GM21576 (cell line): Measurements from ENCODE around the gene CEP104.

ENCODE experiments used
- ATAC-seq: cut with Tn5 transposase; IDR thresholded peaks from one replicate; pipeline ENCODE4 v1.9.1; 2021; ENCODE audit warnings: mild to moderate bottlenecking, moderate library complexity; ENCODE audit not compliant: unreplicated experiment

The CEP104 gene

GRCh38 chr1:3779912-3780416 is 77.0 kb downstream of the CEP104 start:
- no peak for ATAC-seq

- no peak for ATAC-seq
Measured at GRCh38 chr1:3779265-3779911, 77.6 kb downstream of the CEP104 start.

GRCh38 chr1:3778590-3779264 is 78.3 kb downstream of the CEP104 start:
- ATAC-seq = no peak

GRCh38 chr1:3777647-3778589 is 79.1 kb downstream of the CEP104 start:
- ATAC-seq = no peak

GRCh38 chr1:3777078-3777547 is 79.9 kb downstream of the CEP104 start:
- no peak for ATAC-seq

- ATAC-seq = no peak
Measured at GRCh38 chr1:3776231-3776961, 80.6 kb downstream of the CEP104 start.

- ATAC-seq = no peak
Measured at GRCh38 chr1:3775490-3776230, 81.4 kb downstream of the CEP104 start.

- no peak for ATAC-seq
Measured at GRCh38 chr1:3774946-3775489, 82.0 kb downstream of the CEP104 start.

GRCh38 chr1:3774276-3774945 is 82.6 kb downstream of the CEP104 start:
- ATAC-seq = no peak

GRCh38 chr1:3773572-3774275 is 83.3 kb downstream of the CEP104 start:
- ATAC-seq = no peak

GRCh38 chr1:3772715-3773571 is 84.1 kb downstream of the CEP104 start, which contains the start of gene SMIM1:
TSS of gene SMIM1 (plus strand) at chr1:3772749. CDS start at chr1:3775374, 2,625 bp downstream.
- ATAC-seq = peak; percentile 18

GRCh38 chr1:3772027-3772714 is 84.8 kb downstream of the CEP104 start:
- ATAC-seq = peak; percentile 60

GRCh38 chr1:3771108-3772026 is 85.6 kb downstream of the CEP104 start:
- ATAC-seq = no peak

- ATAC-seq = no peak
Measured at GRCh38 chr1:3770047-3770765, 86.8 kb downstream of the CEP104 start.

- ATAC-seq = no peak
Measured at GRCh38 chr1:3768811-3769390, 88.1 kb downstream of the CEP104 start.
